A549 (cell line): ENCODE measurements around the gene EXOSC2.

Experiments used
- CBX8 ChIP-seq: fragments of 200-600 bp; sonication (generic); IDR thresholded peaks from 2 replicates; pipeline ENCODE4 v1.6.1; 2016
- CHD4 ChIP-seq: fragments of 200-600 bp; sonication (generic); IDR thresholded peaks from 2 replicates; pipeline ENCODE4 v1.6.1; 2016; ENCODE audit warnings: antibody characterized with exemption, mild to moderate bottlenecking, borderline replicate concordance
- ELK1 ChIP-seq: fragments of 150-350 bp; IDR thresholded peaks from 2 replicates; pipeline ENCODE4 v1.6.1; 2014; ENCODE audit warnings: low read depth, mild to moderate bottlenecking, low read length
- EP300 ChIP-seq, 2 experiments: fragments of >200 bp; sonication (Bioruptor Twin); formaldehyde crosslinking; IDR thresholded peaks; 2 replicates in 1 of 2; 3 replicates in 1 of 2; pipeline ENCODE4 v1.6.1; 2016 to 2017
- HDAC2 ChIP-seq: fragments of 200-600 bp; sonication (generic); IDR thresholded peaks from 2 replicates; pipeline ENCODE4 v1.6.1; 2016
- JUN ChIP-seq, 2 experiments: fragments of >200 bp; sonication (Bioruptor Twin); formaldehyde crosslinking; IDR thresholded peaks; 2 replicates in 1 of 2; 3 replicates in 1 of 2; pipeline ENCODE4 v1.6.1; 2016 to 2017
- KDM1A ChIP-seq: fragments of 200-600 bp; sonication (generic); IDR thresholded peaks from 2 replicates; pipeline ENCODE4 v1.6.1; 2016; ENCODE audit warnings: low read depth, mild to moderate bottlenecking
- NPAS2 ChIP-seq: fragments of 250-450 bp; sonication (Bioruptor Pico); IDR thresholded peaks from 2 replicates; pipeline ENCODE4 v1.8.0; 2022; ENCODE audit warnings: mild to moderate bottlenecking, moderate library complexity, borderline replicate concordance
- POLR2A ChIP-seq: IDR thresholded peaks from 2 replicates; pipeline ENCODE4 v1.6.1; 2012; ENCODE audit warnings: mild to moderate bottlenecking, low read length
- USF2 ChIP-seq: fragments of 450-650 bp; IDR thresholded peaks from 2 replicates; pipeline ENCODE4 v1.6.1; 2014; ENCODE audit warnings: antibody characterized with exemption
- TF ChIP-seq, protein P1 (sequence below): fragments of >200 bp; sonication (Bioruptor Twin); formaldehyde crosslinking; IDR thresholded peaks from 3 replicates; pipeline ENCODE4 v1.5.1; 2016

DNA sequence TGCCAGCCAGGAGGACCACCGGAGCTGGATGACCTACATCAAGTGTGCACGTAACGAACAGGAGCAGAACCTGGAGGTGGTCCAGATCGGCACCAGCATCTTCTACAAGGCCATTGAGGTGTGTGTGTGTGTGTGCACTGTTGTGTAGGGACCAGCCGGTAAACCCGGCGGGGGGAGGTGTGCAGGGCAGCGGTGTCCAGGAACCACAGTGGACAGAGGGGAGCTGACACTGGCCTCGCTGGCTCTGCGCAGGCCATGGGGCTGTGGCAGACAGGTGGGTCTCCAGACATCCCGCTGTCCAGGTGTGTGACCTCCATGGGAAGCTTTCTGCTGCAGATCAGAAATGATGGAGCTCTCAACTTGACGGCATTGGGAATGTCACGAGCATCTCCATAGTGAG lies 25.4 kb upstream of the EXOSC2 start:
- TF ChIP-seq, protein P1, sequence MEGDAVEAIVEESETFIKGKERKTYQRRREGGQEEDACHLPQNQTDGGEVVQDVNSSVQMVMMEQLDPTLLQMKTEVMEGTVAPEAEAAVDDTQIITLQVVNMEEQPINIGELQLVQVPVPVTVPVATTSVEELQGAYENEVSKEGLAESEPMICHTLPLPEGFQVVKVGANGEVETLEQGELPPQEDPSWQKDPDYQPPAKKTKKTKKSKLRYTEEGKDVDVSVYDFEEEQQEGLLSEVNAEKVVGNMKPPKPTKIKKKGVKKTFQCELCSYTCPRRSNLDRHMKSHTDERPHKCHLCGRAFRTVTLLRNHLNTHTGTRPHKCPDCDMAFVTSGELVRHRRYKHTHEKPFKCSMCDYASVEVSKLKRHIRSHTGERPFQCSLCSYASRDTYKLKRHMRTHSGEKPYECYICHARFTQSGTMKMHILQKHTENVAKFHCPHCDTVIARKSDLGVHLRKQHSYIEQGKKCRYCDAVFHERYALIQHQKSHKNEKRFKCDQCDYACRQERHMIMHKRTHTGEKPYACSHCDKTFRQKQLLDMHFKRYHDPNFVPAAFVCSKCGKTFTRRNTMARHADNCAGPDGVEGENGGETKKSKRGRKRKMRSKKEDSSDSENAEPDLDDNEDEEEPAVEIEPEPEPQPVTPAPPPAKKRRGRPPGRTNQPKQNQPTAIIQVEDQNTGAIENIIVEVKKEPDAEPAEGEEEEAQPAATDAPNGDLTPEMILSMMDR, result no peak
- TF ChIP-seq CHD4, result no peak
- no peak for TF ChIP-seq JUN (IDR thresholded peaks at IDR 0.05)
- TF ChIP-seq HDAC2, result no peak
- no peak for TF ChIP-seq CBX8
- TF ChIP-seq ELK1, result no peak
- TF ChIP-seq EP300 (IDR thresholded peaks at IDR 0.05), result no peak
- TF ChIP-seq USF2, result no peak
- TF ChIP-seq POLR2A, result no peak
- TF ChIP-seq NPAS2, result no peak
- no peak for TF ChIP-seq KDM1A
